Endothelial cell of umbilical vein (primary cell): ENCODE results near the gene CYP3A4. TPM values are rescaled to one million over a fixed set of nuclear protein-coding genes. Genes with fewer than 3 reads are reported as not detected.

ENCODE experiments used
- BruUV-seq: library from RNA; stranded (reverse); fragments of 400-500 nt; replicated peaks from 2 replicates; lab custom pipeline; 2021; lab: Mats Ljungman, UMichigan
- CTCF ChIA-PET: fragments of 300-600, 350-600 bp; sonication (Branson Sonifier 250); formaldehyde crosslinking; loops from one replicate; lab custom pipeline; 2021; ENCODE audit warnings: antibody characterized with exemption, inconsistent platforms; lab: Charles Lee
- POLR2A ChIA-PET: fragments of 300-600, 350-600 bp; sonication (Branson Sonifier 250); formaldehyde crosslinking; loops from one replicate; lab custom pipeline; 2021; ENCODE audit warnings: antibody characterized with exemption, inconsistent platforms; lab: Charles Lee
- DNase-seq: peaks from one replicate; pipeline ENCODE4 v3.0.0-alpha.2; 2011; ENCODE audit warnings: low read depth, low spot score
- FAIRE-seq: peaks from 2 replicates; lab custom pipeline; 2011; peaks lifted over from hg19 to GRCh38; lab: Jason Lieb, UNC
- H2AFZ ChIP-seq: 2 replicates; pipeline ENCODE4 v1.6.0; 2012; ENCODE audit warnings: low read depth, low read length, control low read depth, inconsistent platforms
- H3K27ac ChIP-seq: 2 replicates; pipeline ENCODE4 v1.5.1; 2011; ENCODE audit warnings: low read depth, mild to moderate bottlenecking, control low read depth, low read length, moderate library complexity; ENCODE audit not compliant: insufficient read depth
- H3K27me3 ChIP-seq, 2 experiments: 2 replicates each; pipeline versions ENCODE4 v1.6.0 to v1.6.1; 2011; ENCODE audit warnings: low read length in 2 of 2, mixed read lengths in 1 of 2; ENCODE audit not compliant: control insufficient read depth in 2 of 2, insufficient read depth in 2 of 2
- H3K36me3 ChIP-seq, 2 experiments: 2 replicates in 1 of 2; 3 replicates in 1 of 2; pipeline ENCODE4 v1.5.1; 2011; ENCODE audit warnings: low read length in 2 of 2, mild to moderate bottlenecking in 1 of 2, moderate library complexity in 1 of 2; ENCODE audit not compliant: control insufficient read depth in 2 of 2, insufficient read depth in 2 of 2; ENCODE audit errors: extremely low read depth in 1 of 2
- H3K4me1 ChIP-seq: 3 replicates; pipeline ENCODE4 v1.5.1; 2011; ENCODE audit warnings: mild to moderate bottlenecking, low read length; ENCODE audit not compliant: control insufficient read depth, insufficient read depth; ENCODE audit errors: extremely low read depth
- H3K4me2 ChIP-seq: 2 replicates; pipeline ENCODE4 v1.6.1; 2011; ENCODE audit warnings: low read length, control low read depth, mixed read lengths; ENCODE audit not compliant: insufficient read depth
- H3K4me3 ChIP-seq, 3 experiments: fragments of 200-600 bp in 1 of 3; sonication (generic), shearing (Covaris generic) in 1 of 3; replicated peaks in 1 of 3; 2 replicates each; pipeline ENCODE4 v1.5.1; 2011 to 2016; ENCODE audit warnings: control low read depth in 3 of 3, low read length in 3 of 3, mild to moderate bottlenecking in 2 of 3, inconsistent platforms in 1 of 3, low read depth in 1 of 3, moderate library complexity in 1 of 3; ENCODE audit not compliant: insufficient read depth in 1 of 3
- H3K79me2 ChIP-seq: 2 replicates; pipeline ENCODE4 v1.6.0; 2012; ENCODE audit warnings: low read length, inconsistent platforms; ENCODE audit not compliant: control insufficient read depth, insufficient read depth
- H3K9ac ChIP-seq: replicated peaks from 2 replicates; pipeline ENCODE3; 2011; ENCODE audit warnings: low read length, control low read depth; ENCODE audit not compliant: insufficient read depth; ENCODE audit errors: extremely low read depth
- H3K9me1 ChIP-seq: replicated peaks from 3 replicates; pipeline ENCODE4 v1.6.0; 2011; ENCODE audit warnings: mild to moderate bottlenecking, low read length; ENCODE audit not compliant: control insufficient read depth, insufficient read depth; ENCODE audit errors: extremely low read depth
- H3K9me3 ChIP-seq: replicated peaks from 2 replicates; pipeline ENCODE4 v1.5.1; 2012; ENCODE audit warnings: low read length, inconsistent platforms; ENCODE audit not compliant: control insufficient read depth, insufficient read depth
- H4K20me1 ChIP-seq: replicated peaks from 2 replicates; pipeline ENCODE3; 2011; ENCODE audit warnings: mild to moderate bottlenecking, low read length; ENCODE audit not compliant: control insufficient read depth, insufficient read depth; ENCODE audit errors: extremely low read depth
- EZH2 ChIP-seq: IDR thresholded peaks from 2 replicates; pipeline ENCODE4 v1.6.1; 2012; ENCODE audit warnings: borderline replicate concordance, low read depth, mild to moderate bottlenecking, moderate library complexity, low read length, inconsistent platforms; ENCODE audit not compliant: severe bottlenecking
- FOS ChIP-seq: IDR thresholded peaks from 2 replicates; pipeline ENCODE4 v1.6.1; 2011; ENCODE audit warnings: mild to moderate bottlenecking, low read length, moderate library complexity, borderline replicate concordance; ENCODE audit not compliant: insufficient read depth
- GATA2 ChIP-seq: IDR thresholded peaks from 2 replicates; pipeline ENCODE4 v1.7.0; 2011; ENCODE audit warnings: low read depth, mild to moderate bottlenecking, moderate library complexity, mixed read lengths, low read length; ENCODE audit not compliant: insufficient read length, insufficient read depth
- JUN ChIP-seq: IDR thresholded peaks from 2 replicates; pipeline ENCODE4 v1.6.1; 2011; ENCODE audit warnings: borderline replicate concordance, low read depth; ENCODE audit not compliant: insufficient read length, insufficient read depth
- MYC ChIP-seq: IDR thresholded peaks from one replicate; pipeline ENCODE4 v1.6.1; 2011; ENCODE audit warnings: mild to moderate bottlenecking, low read depth, low read length
- POLR2A ChIP-seq: IDR thresholded peaks from 2 replicates; pipeline ENCODE4 v1.6.1; 2012; ENCODE audit warnings: low read depth, mild to moderate bottlenecking, control low read depth, low read length
- POLR2AphosphoS5 ChIP-seq: IDR thresholded peaks from 2 replicates; pipeline ENCODE4 v1.6.1; 2012; ENCODE audit warnings: low read depth, mild to moderate bottlenecking, control low read depth, low read length, moderate library complexity; ENCODE audit not compliant: insufficient read depth
- dilution Hi-C: fragments of 300-500 bp; cut with MboI; formaldehyde crosslinking; loops from one replicate; pipeline ENCODE4 v1.15.0; 2019; ENCODE audit warnings: low sequenced_read_pairs; ENCODE audit not compliant: extremely low pct_ligation_motif_present
- intact Hi-C: fragments of 100-400 bp; cut with micrococcal nuclease; formaldehyde crosslinking; loops from one replicate; pipeline ENCODE4 v1.10.0; 2022
- polyA plus RNA-seq, 4 experiments: library from polyadenylated mRNA; depleted of rRNA in 3 of 4; stranded (reverse) in 3 of 4; unstranded in 1 of 4; fragments of >200 nt; gene quantifications; 2 replicates each; pipeline versions ENCODE4 v1.2.1 to v1.2.3, GENCODE V29; 2011 to 2012; ENCODE audit warnings: missing spikeins in 1 of 4
- total RNA-seq: library from RNA; stranded (reverse); gene quantifications from 2 replicates; pipeline ENCODE4 v1.2.3, GENCODE V29; 2021
- TF ChIP-seq, protein P1 (sequence below), 2 donors: IDR thresholded peaks; 1 replicate in 1 of 2; 2 replicates in 1 of 2; pipeline ENCODE4 v1.5.1; 2011; ENCODE audit warnings: low read length in 2 of 2, mild to moderate bottlenecking in 2 of 2, moderate library complexity in 2 of 2, control low read depth in 1 of 2, inconsistent platforms in 1 of 2, low read depth in 1 of 2; ENCODE audit not compliant: insufficient read depth in 1 of 2; ENCODE audit errors: extremely low read depth in 1 of 2
- TF ChIP-seq, protein P2 (sequence below): IDR thresholded peaks from 2 replicates; pipeline ENCODE4 v1.6.1; 2011; ENCODE audit not compliant: insufficient read depth, insufficient read length

The CYP3A4 gene
- total and polyA plus RNA-seq, 2 donors (not counting 3 experiments of a cell fraction or from before 2014, with no cell fraction given), result not detected

DNA sequence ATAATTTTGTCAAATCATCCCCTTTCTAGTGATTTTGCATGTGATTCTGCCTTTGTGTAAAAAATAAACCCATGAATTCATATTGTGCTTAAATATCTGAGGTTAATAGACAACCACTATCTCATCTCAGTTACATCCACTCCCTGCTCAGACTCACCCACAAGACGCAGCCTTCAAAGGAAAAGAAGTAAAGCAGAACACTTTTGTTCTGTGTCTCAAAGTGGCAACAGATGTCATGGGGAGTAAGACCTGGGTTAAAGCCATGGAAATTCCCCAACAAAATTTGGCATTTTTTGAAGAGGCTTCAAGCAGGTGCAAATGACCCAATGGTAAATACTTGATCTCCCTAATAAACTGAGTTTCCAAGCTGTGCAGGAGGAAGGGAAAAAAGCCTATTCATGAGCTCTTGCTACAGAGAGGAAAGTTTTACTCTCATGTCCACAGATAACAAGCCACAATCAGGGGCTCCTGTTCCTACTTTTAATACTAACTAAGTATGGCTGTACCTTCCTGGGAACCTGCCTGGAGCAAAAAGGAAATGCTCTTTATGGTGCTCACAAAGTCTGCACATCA is 53.7 kb downstream of the CYP3A4 start:
- no peak overlapping the region for H3K27ac ChIP-seq
- ChIA-PET CTCF (no interaction called here), POLR2A (no interaction called here)
- H4K20me1 ChIP-seq, result no peaks in the 10 kb centered on the region
- H3K9ac ChIP-seq, result no peak overlapping the region
- no peaks in the 10 kb centered on the region for H3K4me1 ChIP-seq
- FAIRE-seq, result no peak
- H3K36me3 ChIP-seq, result no peaks in the 10 kb centered on the region
- intact Hi-C loops, result no loop called here
- TF ChIP-seq JUN, result no peak
- no peak for TF ChIP-seq POLR2A
- no peak for TF ChIP-seq GATA2
- no peak for TF ChIP-seq EZH2
- TF ChIP-seq, protein P1, sequence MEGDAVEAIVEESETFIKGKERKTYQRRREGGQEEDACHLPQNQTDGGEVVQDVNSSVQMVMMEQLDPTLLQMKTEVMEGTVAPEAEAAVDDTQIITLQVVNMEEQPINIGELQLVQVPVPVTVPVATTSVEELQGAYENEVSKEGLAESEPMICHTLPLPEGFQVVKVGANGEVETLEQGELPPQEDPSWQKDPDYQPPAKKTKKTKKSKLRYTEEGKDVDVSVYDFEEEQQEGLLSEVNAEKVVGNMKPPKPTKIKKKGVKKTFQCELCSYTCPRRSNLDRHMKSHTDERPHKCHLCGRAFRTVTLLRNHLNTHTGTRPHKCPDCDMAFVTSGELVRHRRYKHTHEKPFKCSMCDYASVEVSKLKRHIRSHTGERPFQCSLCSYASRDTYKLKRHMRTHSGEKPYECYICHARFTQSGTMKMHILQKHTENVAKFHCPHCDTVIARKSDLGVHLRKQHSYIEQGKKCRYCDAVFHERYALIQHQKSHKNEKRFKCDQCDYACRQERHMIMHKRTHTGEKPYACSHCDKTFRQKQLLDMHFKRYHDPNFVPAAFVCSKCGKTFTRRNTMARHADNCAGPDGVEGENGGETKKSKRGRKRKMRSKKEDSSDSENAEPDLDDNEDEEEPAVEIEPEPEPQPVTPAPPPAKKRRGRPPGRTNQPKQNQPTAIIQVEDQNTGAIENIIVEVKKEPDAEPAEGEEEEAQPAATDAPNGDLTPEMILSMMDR (IDR thresholded peaks at IDR 0.05; ENCODE audit: extremely low read depth in 1 of 2, insufficient read depth in 1 of 2, low read depth in 1 of 2, low read length in 2 of 2), result no peak
- no peak for TF ChIP-seq FOS
- no peak for TF ChIP-seq POLR2AphosphoS5
- TF ChIP-seq, protein P2, sequence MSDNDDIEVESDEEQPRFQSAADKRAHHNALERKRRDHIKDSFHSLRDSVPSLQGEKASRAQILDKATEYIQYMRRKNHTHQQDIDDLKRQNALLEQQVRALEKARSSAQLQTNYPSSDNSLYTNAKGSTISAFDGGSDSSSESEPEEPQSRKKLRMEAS, result no peak
- TF ChIP-seq MYC, result no peak
- dilution Hi-C loops, result no loop called here
- no peaks in the 10 kb centered on the region for H3K79me2 ChIP-seq
- no peak overlapping the region for H3K4me2 ChIP-seq
- H2AFZ ChIP-seq, result no peak overlapping the region
- no TSS peak for BruUV-seq
- H3K9me1 ChIP-seq, result no peaks in the 10 kb centered on the region
- H3K9me3 ChIP-seq, result no peaks in the 10 kb centered on the region
- no peaks in the 10 kb centered on the region for H3K27me3 ChIP-seq
- DNase-seq, result no peak
- H3K4me3 ChIP-seq, result no peak overlapping the region
